ENCODE measurements around the gene CDCA8.

DNA sequence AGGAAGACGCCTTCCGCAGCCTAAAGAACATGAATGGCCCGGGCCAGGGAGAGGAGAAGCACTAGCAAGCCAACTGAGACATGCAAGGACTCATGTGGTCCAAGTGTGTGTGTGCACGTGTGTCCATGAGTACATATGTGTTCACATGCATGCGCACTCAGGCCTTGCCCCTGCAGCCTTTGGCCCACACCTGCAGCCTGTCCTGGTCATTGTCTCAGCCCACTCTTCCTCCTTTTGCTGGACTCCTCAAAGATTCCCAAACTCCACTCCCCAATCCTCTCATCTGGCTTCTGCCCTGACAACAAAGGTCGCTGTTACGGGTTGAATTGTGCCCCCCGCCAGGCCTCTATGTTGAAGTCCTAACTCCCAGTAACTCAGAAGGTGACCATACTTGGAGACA lies 21.9 kb downstream of the CDCA8 start:
- TF ChIP-seq, protein P1, sequence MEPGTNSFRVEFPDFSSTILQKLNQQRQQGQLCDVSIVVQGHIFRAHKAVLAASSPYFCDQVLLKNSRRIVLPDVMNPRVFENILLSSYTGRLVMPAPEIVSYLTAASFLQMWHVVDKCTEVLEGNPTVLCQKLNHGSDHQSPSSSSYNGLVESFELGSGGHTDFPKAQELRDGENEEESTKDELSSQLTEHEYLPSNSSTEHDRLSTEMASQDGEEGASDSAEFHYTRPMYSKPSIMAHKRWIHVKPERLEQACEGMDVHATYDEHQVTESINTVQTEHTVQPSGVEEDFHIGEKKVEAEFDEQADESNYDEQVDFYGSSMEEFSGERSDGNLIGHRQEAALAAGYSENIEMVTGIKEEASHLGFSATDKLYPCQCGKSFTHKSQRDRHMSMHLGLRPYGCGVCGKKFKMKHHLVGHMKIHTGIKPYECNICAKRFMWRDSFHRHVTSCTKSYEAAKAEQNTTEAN (CRISPR knock-in tag; conservative IDR thresholded peaks at IDR 0.05): no peak
- no peak for TF ChIP-seq SMC3 (IDR thresholded peaks at IDR 0.05; ENCODE audit: low read length)
- TF ChIP-seq, protein P2, sequence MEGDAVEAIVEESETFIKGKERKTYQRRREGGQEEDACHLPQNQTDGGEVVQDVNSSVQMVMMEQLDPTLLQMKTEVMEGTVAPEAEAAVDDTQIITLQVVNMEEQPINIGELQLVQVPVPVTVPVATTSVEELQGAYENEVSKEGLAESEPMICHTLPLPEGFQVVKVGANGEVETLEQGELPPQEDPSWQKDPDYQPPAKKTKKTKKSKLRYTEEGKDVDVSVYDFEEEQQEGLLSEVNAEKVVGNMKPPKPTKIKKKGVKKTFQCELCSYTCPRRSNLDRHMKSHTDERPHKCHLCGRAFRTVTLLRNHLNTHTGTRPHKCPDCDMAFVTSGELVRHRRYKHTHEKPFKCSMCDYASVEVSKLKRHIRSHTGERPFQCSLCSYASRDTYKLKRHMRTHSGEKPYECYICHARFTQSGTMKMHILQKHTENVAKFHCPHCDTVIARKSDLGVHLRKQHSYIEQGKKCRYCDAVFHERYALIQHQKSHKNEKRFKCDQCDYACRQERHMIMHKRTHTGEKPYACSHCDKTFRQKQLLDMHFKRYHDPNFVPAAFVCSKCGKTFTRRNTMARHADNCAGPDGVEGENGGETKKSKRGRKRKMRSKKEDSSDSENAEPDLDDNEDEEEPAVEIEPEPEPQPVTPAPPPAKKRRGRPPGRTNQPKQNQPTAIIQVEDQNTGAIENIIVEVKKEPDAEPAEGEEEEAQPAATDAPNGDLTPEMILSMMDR (CRISPR knock-in tag; IDR thresholded peaks at IDR 0.05): no peak

Measured in HepG2 (cell line).